Measurements from ENCODE around the gene STUB1. TPM values are rescaled to one million over a fixed set of nuclear protein-coding genes. Genes with fewer than 3 reads are reported as not detected.

The STUB1 gene
- total RNA-seq, 1 experiment from 2014 or later = 102 TPM

GRCh38 chr16:693766-694165, 13.6 kb downstream of the STUB1 start:
- Histone ChIP-seq H3K9ac (ENCODE audit: extremely low read depth, insufficient read length, low read length) (no peak overlapping the region), H3K18ac (ENCODE audit: insufficient read length, low read depth, low read length) (no peak overlapping the region), H3K27ac (ENCODE audit: insufficient read length, low read depth, low read length) (no peak overlapping the region), H3K14ac (ENCODE audit: insufficient read depth, low read length) (no peak overlapping the region), H3K79me1 (ENCODE audit: insufficient read depth, low read depth, low read length, poor library complexity, severe bottlenecking) (no peaks in the 10 kb centered on the region), H3T11ph (ENCODE audit: low read length) (no peak overlapping the region), H3K23ac (ENCODE audit: insufficient read length, low read depth, low read length) (no peak overlapping the region), H3K4me1 (ENCODE audit: insufficient read depth, low read length) (no peaks in the 10 kb centered on the region), H2AFZ (ENCODE audit: low read length) (no peak overlapping the region), H3K23me2 (ENCODE audit: insufficient read length, low read depth, low read length, poor library complexity, severe bottlenecking) (peaks cover 27% of the 10 kb centered on the region), H2BK15ac (ENCODE audit: low read depth, low read length) (no peak overlapping the region; the same call in 1 of the 2 replicates), H2BK20ac (ENCODE audit: low read depth, low read length, poor library complexity, severe bottlenecking) (no peak overlapping the region), H3K9me3 (ENCODE audit: control insufficient read depth, low read depth, low read length) (no peaks in the 10 kb centered on the region), H3K4ac (ENCODE audit: low read depth, low read length) (no peak overlapping the region), H4K8ac (replicated peaks; ENCODE audit: insufficient read length, low read depth, low read length) (no peak overlapping the region), H3K56ac (ENCODE audit: insufficient read length, low read depth, low read length) (no peak overlapping the region), H4K91ac (ENCODE audit: insufficient read length, low read depth, low read length) (no peak overlapping the region), H2AK5ac (ENCODE audit: insufficient read length, low read length) (no peak overlapping the region), H3K4me2 (ENCODE audit: insufficient read depth, insufficient read length, low read length) (peak overlapping the region; percentile 56), H2BK5ac (ENCODE audit: insufficient read length, low read length) (no peak overlapping the region), H4K5ac (ENCODE audit: insufficient read length, low read depth, low read length) (no peak overlapping the region), H3K27me3 (ENCODE audit: insufficient read depth, low read length) (peaks cover 11% of the 10 kb centered on the region; the same call in 1 of the 2 replicates), H4K20me1 (ENCODE audit: control insufficient read depth, insufficient read depth, insufficient read length) (no peaks in the 10 kb centered on the region), H3K79me2 (ENCODE audit: insufficient read depth, low read length) (no peaks in the 10 kb centered on the region), H2BK120ac (ENCODE audit: low read depth, low read length, poor library complexity, severe bottlenecking) (no peak overlapping the region), H2BK12ac (ENCODE audit: insufficient read length, low read depth, low read length) (no peak overlapping the region)
- H3K27me3 Mint-ChIP-seq (ENCODE audit: low read depth) = peaks cover 76% of the 10 kb centered on the region
- peaks cover 0 to 16% of the 10 kb centered on the region in 2 experiments; a peak in 3 of 4 replicates for H3K4me1 Mint-ChIP-seq
- no peaks in the 10 kb centered on the region for H3K36me3 Mint-ChIP-seq (ENCODE audit: insufficient read depth in 1 of 3, low read depth in 3 of 3)
- H3K9me3 Mint-ChIP-seq = no peaks in the 10 kb centered on the region; a peak in 1 of 5 replicates
- DNase-seq = no peak
- no peak for TF ChIP-seq CTCF (conservative IDR thresholded peaks at IDR 0.05)
- WGBS (ENCODE audit: extremely low coverage, insufficient read length, low lambda C conversion rate) = no CpG with 5 or more reads among the region's 37 CpGs
- H3K27ac Mint-ChIP-seq = no peak overlapping the region
- H3K4me3 Mint-ChIP-seq = peak overlapping the region; percentile 24 to 72

Data from H9 (cell line).